ENCODE measurements around the gene BLID. TPM values are rescaled to one million over a fixed set of nuclear protein-coding genes. Genes with fewer than 3 reads are reported as not detected.

Gene BLID
- total and polyA plus RNA-seq, 2 experiments from 2014 or later = not detected

DNA sequence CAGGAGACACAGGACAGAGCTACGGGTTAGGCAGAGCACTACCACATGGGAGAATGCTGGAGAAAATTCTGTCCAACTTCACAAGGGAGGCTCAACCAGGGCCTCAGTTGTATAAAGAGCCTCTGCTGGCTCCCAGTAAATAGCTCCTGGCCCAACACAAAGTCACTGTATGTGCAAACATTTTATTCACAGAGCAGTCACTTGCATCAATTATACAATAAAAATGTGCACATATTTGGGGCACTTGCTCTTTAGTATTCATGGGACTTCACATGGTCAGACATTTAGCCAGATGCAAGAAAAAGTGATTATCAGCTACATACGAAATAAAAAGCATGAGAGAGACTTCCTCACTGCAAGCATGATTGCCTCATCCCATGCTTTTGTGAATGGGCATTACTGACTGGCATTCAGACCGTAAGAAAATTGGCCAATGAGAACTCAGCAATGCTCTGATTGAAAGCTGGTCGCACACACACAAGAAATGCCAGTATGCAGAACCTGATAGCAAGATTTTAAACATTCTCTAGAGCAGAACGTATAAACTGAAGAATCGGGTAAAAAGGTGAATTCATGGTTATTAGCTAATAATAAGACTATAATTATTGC is 39.4 kb downstream of the BLID start:
- H3K9me3 Mint-ChIP-seq = no peaks in the 10 kb centered on the region
- H3K4me1 Mint-ChIP-seq = peaks cover 3% of the 10 kb centered on the region; the same call in 2 of the 3 replicates
- no peaks in the 10 kb centered on the region for H3K27me3 Mint-ChIP-seq (ENCODE audit: insufficient read depth, low read depth, poor library complexity)
- Histone ChIP-seq H3K79me2 (replicated peaks; ENCODE audit: insufficient read depth) (no peaks in the 10 kb centered on the region), H2AFZ (no peak overlapping the region), H3K27ac (ENCODE audit: low read depth) (no peak overlapping the region), H3K36me3 (ENCODE audit: insufficient read depth) (no peaks in the 10 kb centered on the region; the same call in 1 of the 2 replicates), H3K27me3 (ENCODE audit: insufficient read depth) (no peaks in the 10 kb centered on the region), H3K4me1 (ENCODE audit: insufficient read depth) (no peaks in the 10 kb centered on the region), H3K4me2 (no peak overlapping the region), H4K20me1 (replicated peaks; ENCODE audit: insufficient read depth) (no peaks in the 10 kb centered on the region), H3F3A (replicated peaks; ENCODE audit: low read depth) (no peaks in the 10 kb centered on the region), H3K9me2 (ENCODE audit: insufficient read depth) (no peaks in the 10 kb centered on the region), H3K4me3 (no peak overlapping the region)
- TF ChIP-seq ETS1 (IDR thresholded peaks at IDR 0.05) = no peak
- no peak for TF ChIP-seq EZH2 (IDR thresholded peaks at IDR 0.05; ENCODE audit: low read depth, unreplicated experiment)
- TF ChIP-seq ZNF114 (CRISPR knock-in tag; IDR thresholded peaks at IDR 0.05) = no peak
- no peak for TF ChIP-seq CREB1 (CRISPR knock-in tag; IDR thresholded peaks at IDR 0.05; ENCODE audit: low read depth)
- TF ChIP-seq STAT1 (IDR thresholded peaks at IDR 0.05; ENCODE audit: unreplicated experiment) = no peak
- no peak for TF ChIP-seq JUNB (IDR thresholded peaks at IDR 0.05; ENCODE audit: unreplicated experiment)
- no peak for TF ChIP-seq ZNF462 (CRISPR knock-in tag; IDR thresholded peaks at IDR 0.05)
- no peak for TF ChIP-seq POLR2AphosphoS5 (IDR thresholded peaks at IDR 0.05; ENCODE audit: low read depth)
- TF ChIP-seq CTCF (conservative IDR thresholded peaks at IDR 0.05; ENCODE audit: low read depth in 2 of 2) = no peak
- TF ChIP-seq, protein P1, sequence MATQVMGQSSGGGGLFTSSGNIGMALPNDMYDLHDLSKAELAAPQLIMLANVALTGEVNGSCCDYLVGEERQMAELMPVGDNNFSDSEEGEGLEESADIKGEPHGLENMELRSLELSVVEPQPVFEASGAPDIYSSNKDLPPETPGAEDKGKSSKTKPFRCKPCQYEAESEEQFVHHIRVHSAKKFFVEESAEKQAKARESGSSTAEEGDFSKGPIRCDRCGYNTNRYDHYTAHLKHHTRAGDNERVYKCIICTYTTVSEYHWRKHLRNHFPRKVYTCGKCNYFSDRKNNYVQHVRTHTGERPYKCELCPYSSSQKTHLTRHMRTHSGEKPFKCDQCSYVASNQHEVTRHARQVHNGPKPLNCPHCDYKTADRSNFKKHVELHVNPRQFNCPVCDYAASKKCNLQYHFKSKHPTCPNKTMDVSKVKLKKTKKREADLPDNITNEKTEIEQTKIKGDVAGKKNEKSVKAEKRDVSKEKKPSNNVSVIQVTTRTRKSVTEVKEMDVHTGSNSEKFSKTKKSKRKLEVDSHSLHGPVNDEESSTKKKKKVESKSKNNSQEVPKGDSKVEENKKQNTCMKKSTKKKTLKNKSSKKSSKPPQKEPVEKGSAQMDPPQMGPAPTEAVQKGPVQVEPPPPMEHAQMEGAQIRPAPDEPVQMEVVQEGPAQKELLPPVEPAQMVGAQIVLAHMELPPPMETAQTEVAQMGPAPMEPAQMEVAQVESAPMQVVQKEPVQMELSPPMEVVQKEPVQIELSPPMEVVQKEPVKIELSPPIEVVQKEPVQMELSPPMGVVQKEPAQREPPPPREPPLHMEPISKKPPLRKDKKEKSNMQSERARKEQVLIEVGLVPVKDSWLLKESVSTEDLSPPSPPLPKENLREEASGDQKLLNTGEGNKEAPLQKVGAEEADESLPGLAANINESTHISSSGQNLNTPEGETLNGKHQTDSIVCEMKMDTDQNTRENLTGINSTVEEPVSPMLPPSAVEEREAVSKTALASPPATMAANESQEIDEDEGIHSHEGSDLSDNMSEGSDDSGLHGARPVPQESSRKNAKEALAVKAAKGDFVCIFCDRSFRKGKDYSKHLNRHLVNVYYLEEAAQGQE (IDR thresholded peaks at IDR 0.05; ENCODE audit: unreplicated experiment) = no peak
- TF ChIP-seq NANOG (IDR thresholded peaks at IDR 0.05; ENCODE audit: borderline replicate concordance) = no peak
- no peak for TF ChIP-seq EZH2phosphoT487 (IDR thresholded peaks at IDR 0.05; ENCODE audit: unreplicated experiment)
- no peak for TF ChIP-seq ZNF331 (CRISPR knock-in tag; IDR thresholded peaks at IDR 0.05; ENCODE audit: low read depth)
- no peak overlapping the region for H3K27ac Mint-ChIP-seq
- no peaks in the 10 kb centered on the region for H3K36me3 Mint-ChIP-seq (ENCODE audit: low read depth)
- no peak overlapping the region for H3K4me3 Mint-ChIP-seq
- DNase-seq (ENCODE audit: low spot score) = no peak
- no peak for ATAC-seq

Data from GM23338 (cell line).